HL-60 (cell line): ENCODE measurements around the gene NXPH1.

Source experiments
- DNase-seq, 2 experiments: peaks; one replicate each; pipeline ENCODE4 v3.0.0-alpha.2; 2010 to 2020; ENCODE audit warnings: low read depth in 1 of 2, low spot score in 1 of 2
- H3K27ac ChIP-seq: fragments of 250-450 bp; sonication (Bioruptor Pico); replicated peaks from 2 replicates; pipeline ENCODE4 v1.5.1; 2020; ENCODE audit warnings: mild to moderate bottlenecking, moderate library complexity
- H3K27me3 ChIP-seq: fragments of 250-450 bp; sonication (Bioruptor Pico); 2 replicates; pipeline ENCODE4 v1.5.1; 2021; ENCODE audit warnings: mild to moderate bottlenecking, moderate library complexity; ENCODE audit not compliant: insufficient read depth, poor library complexity, severe bottlenecking
- H3K4me3 ChIP-seq: replicated peaks from 2 replicates; pipeline ENCODE4 v1.5.1; 2011; ENCODE audit warnings: mild to moderate bottlenecking, control low read depth, low read length; ENCODE audit not compliant: insufficient read depth
- GABPA ChIP-seq: IDR thresholded peaks from 2 replicates; pipeline ENCODE4 v1.6.1; 2012; ENCODE audit warnings: low read depth
- POLR2AphosphoS5 ChIP-seq: IDR thresholded peaks from 2 replicates; pipeline ENCODE4 v1.6.1; 2012; ENCODE audit warnings: low read depth
- REST ChIP-seq: IDR thresholded peaks from 2 replicates; pipeline ENCODE4 v1.6.1; 2012; ENCODE audit warnings: low read depth; ENCODE audit not compliant: insufficient replicate concordance
- SPI1 ChIP-seq: IDR thresholded peaks from 2 replicates; pipeline ENCODE4 v1.6.1; 2012; ENCODE audit warnings: low read depth, mild to moderate bottlenecking, borderline replicate concordance
- TF ChIP-seq, protein P1 (sequence below): IDR thresholded peaks from one replicate; pipeline ENCODE4 v1.5.1; 2011; ENCODE audit warnings: low read length, control low read depth, inconsistent platforms; ENCODE audit not compliant: insufficient read depth

The NXPH1 gene

DNA sequence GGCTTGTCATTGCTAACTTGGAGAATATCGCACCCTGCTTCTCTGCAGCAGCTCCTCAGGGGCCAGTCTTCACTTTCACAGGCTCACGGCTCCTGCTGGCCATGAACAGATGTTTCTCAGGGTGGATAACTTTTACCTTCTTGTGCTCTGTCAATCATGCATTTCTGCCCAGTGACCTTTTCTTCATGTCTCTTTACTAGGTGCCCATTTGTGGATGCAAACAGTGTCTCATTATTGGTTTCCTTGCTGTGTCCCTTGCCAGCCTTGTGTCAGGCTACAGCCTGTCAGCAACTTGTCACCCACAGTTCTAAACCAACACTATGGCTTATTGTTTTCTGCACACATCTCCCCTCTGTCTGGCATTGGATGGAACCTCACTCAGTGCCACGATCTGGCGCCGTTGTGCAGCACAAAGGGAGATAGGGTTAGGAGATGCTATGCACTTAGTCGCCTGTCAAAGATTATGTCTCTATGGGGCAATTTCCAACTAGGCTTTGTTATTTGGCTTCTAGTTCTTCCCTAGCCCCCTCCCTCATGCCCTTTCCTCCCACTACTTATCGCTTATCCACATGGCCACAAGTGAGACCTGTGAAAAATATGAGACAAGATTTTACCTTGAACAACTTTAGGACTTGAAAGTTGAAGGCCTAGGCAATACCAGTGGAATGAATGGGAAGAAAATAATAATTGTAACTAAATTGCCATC, 45.7 kb upstream of the NXPH1 start:
- H3K27ac ChIP-seq = no peak overlapping the region
- TF ChIP-seq SPI1 = no peak
- TF ChIP-seq GABPA = no peak
- TF ChIP-seq, protein P1, sequence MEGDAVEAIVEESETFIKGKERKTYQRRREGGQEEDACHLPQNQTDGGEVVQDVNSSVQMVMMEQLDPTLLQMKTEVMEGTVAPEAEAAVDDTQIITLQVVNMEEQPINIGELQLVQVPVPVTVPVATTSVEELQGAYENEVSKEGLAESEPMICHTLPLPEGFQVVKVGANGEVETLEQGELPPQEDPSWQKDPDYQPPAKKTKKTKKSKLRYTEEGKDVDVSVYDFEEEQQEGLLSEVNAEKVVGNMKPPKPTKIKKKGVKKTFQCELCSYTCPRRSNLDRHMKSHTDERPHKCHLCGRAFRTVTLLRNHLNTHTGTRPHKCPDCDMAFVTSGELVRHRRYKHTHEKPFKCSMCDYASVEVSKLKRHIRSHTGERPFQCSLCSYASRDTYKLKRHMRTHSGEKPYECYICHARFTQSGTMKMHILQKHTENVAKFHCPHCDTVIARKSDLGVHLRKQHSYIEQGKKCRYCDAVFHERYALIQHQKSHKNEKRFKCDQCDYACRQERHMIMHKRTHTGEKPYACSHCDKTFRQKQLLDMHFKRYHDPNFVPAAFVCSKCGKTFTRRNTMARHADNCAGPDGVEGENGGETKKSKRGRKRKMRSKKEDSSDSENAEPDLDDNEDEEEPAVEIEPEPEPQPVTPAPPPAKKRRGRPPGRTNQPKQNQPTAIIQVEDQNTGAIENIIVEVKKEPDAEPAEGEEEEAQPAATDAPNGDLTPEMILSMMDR = no peak
- TF ChIP-seq REST = no peak

DNA sequence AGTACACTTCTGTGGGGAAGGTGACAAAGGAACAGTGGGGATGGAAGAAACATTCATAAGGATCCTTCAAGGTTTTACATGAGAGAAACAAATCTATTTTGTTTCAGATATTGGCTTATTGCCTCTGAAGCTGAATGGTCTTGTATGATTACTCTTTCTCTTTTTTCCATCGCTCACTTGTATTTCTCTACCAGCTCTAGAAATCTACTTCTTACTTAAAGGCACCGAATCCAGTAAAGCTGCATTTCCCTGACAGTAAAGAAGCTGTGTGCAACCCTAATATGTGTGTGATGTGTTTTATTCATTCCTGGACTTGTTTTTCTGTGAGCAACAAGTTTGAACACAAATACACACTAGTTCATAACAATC, 45.2 kb upstream of the NXPH1 start:
- H3K4me3 ChIP-seq = no peak overlapping the region
- peaks cover 5% of the 10 kb centered on the region for H3K27me3 ChIP-seq
- no peak for DNase-seq
- no peak overlapping the region for H3K27ac ChIP-seq
- no peak for TF ChIP-seq SPI1
- no peak for TF ChIP-seq POLR2AphosphoS5
- no peak for TF ChIP-seq GABPA
- no peak for TF ChIP-seq REST
- TF ChIP-seq, protein P1 = no peak

More for the DNA sequence above, 45.7 kb upstream of the NXPH1 start:
- no peak overlapping the region for H3K4me3 ChIP-seq
- DNase-seq = no peak
- H3K27me3 ChIP-seq = peaks cover 5% of the 10 kb centered on the region

DNA sequence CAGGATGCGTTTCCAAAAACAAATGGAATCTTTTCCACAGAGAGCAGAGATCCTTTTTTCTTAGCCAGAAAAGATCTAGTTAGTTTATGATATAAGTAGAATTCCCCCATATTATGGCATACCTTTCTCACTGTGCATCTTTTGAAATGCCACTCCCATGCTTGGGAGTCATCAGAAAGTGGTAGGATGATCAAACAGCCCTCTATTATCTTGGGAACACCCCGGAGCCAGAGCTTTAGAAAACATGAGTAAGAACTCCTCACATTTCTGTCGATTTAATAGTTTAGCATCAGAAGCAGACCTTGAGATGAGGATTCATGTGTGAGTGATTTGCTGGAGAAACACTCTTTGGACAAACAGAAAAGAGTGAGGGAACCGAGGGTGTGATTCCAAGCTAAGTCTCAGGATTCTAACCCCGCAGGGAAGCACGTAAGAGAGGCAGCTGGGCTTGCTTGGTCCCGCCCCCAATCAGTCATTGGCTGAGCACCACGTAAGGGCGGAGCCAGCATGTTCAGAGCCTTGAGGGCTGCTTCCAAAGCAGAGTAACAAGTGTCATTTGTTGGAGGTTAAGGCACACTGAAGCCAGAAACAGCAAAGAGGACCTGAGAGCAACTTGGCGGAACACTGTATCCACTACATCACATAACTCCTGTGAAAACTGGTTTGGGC, 43.7 kb upstream of the NXPH1 start:
- no peak for DNase-seq
- no peak overlapping the region for H3K4me3 ChIP-seq
- H3K27ac ChIP-seq = no peak overlapping the region
- TF ChIP-seq SPI1 (no peak), REST (no peak), POLR2AphosphoS5 (no peak), GABPA (no peak)
- TF ChIP-seq, protein P1 = no peak
- H3K27me3 ChIP-seq = peaks cover 5% of the 10 kb centered on the region
